Fibroblast of pulmonary artery (primary cell): ENCODE data around the gene ANKLE1.

Source experiments
- DNase-seq: peaks from one replicate; pipeline ENCODE4 v3.0.0-alpha.2; 2010; ENCODE audit warnings: low read depth
- H3K4me3 ChIP-seq: replicated peaks from 2 replicates; pipeline ENCODE4 v1.5.1; 2011; ENCODE audit warnings: low read depth, mild to moderate bottlenecking, control low read depth, low read length, moderate library complexity
- TF ChIP-seq, protein P1 (sequence below): IDR thresholded peaks from 2 replicates; pipeline ENCODE4 v1.5.1; 2011; ENCODE audit warnings: mild to moderate bottlenecking, control low read depth, low read length, inconsistent platforms; ENCODE audit errors: missing control alignments

Gene ANKLE1

GRCh38 chr19:17243830-17244617, 37.7 kb upstream of the ANKLE1 start:
- TF ChIP-seq, protein P1, sequence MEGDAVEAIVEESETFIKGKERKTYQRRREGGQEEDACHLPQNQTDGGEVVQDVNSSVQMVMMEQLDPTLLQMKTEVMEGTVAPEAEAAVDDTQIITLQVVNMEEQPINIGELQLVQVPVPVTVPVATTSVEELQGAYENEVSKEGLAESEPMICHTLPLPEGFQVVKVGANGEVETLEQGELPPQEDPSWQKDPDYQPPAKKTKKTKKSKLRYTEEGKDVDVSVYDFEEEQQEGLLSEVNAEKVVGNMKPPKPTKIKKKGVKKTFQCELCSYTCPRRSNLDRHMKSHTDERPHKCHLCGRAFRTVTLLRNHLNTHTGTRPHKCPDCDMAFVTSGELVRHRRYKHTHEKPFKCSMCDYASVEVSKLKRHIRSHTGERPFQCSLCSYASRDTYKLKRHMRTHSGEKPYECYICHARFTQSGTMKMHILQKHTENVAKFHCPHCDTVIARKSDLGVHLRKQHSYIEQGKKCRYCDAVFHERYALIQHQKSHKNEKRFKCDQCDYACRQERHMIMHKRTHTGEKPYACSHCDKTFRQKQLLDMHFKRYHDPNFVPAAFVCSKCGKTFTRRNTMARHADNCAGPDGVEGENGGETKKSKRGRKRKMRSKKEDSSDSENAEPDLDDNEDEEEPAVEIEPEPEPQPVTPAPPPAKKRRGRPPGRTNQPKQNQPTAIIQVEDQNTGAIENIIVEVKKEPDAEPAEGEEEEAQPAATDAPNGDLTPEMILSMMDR: no peak
- peak overlapping the region; percentile 89 for H3K4me3 ChIP-seq
- DNase-seq: peak; percentile 42

GRCh38 chr19:17244618-17245534, 36.8 kb upstream of the ANKLE1 start:
- TF ChIP-seq, protein P1: no peak
- no peak for DNase-seq
- peak overlapping the region; percentile 89 for H3K4me3 ChIP-seq

- TF ChIP-seq, protein P1: no peak
- no peak for DNase-seq
- peak within 1 kb of the TSS; percentile 89 for H3K4me3 ChIP-seq
These were observed 36.1 kb upstream of the ANKLE1 start, which contains the start of gene NR2F6 for GRCh38 chr19:17245535-17245984. Gene NR2F6 (minus strand): TSS chr19:17245919. CDS start chr19:17245220, 699 bp downstream.

DNA sequence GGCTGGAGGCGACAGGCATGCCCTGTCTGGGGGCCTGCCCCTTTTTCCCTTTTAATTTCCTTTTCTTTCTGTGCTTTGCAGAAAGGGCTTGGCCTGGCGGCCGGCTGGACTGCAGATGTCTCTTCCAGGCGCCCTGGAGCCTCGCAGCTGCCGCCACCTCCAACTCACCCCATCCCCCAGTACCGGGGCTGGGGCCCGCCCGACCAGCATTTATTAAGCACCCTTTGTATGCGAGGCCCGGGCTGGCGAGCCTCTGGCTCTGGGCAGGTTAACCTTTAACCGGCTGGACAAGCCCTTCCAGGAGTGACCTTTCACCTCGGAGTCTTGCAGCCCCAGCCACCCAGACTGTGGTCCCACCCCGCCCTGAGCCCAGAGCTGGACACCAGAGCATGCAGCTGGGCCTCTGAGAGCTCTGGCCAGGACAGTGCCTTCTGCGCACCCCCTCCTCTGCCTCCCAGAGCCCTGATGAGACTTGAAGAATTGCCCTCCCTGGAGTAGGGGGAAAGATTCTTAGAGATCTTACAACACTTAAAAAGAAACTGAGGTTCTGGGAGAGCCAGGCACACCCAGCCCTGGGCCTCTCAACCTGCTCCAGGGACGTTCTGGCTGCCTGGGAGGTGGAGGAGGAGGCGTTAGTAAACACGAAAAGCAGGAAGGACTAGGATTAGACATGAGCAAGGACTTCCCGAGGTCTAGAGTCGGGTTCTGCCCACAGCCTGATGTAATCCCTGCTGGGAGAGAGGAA, 34.8 kb upstream of the ANKLE1 start:
- DNase-seq: no peak
- TF ChIP-seq, protein P1: no peak
- H3K4me3 ChIP-seq: no peak overlapping the region

DNA sequence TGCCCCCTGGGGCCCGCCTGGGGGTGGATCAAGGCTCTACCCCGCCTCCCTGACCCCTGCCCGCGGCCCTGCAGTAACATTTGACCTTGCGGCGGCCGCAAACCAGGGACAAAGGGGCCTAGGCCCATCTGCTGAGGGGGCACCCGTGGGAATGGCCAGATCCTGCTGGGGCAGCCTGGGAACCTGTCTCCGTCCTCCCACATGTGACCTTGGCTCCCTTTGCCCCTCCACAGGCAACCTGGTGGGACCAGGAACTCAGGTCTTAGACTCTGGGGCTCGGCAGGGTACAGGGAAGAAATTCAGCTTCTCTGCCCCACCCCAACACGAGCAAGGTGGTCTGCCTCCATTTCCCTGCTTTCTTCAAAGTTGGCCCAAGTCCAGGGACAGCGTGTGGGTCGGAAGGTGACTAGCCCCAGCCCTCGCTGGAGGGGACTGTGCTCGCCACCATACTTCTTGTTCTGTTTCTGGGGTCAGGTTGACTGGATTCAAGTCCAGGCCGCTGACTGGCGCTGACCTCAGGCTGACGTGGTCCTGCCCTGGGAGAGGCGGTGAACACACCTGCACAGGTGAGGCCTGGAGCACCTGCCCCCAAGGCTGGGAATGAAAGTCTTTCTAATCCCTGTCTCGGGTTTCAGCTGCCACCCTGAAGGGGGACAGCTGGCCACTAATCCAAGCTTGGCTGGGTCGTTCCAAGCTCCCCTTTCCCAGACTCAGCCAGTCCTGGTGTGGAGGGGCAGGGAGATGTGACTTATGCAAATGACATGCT, 33.5 kb upstream of the ANKLE1 start:
- TF ChIP-seq, protein P1: no peak
- DNase-seq: no peak
- H3K4me3 ChIP-seq: no peak overlapping the region
